GM19463 (cell line): Measurements from ENCODE around the gene ADCY9.

Experiments used
- ATAC-seq: cut with Tn5 transposase; IDR thresholded peaks from one replicate; pipeline ENCODE4 v1.9.1; 2021; ENCODE audit warnings: mild to moderate bottlenecking, moderate library complexity; ENCODE audit not compliant: unreplicated experiment

Gene ADCY9

GRCh38 chr16:4096509-4096908, 19.7 kb downstream of the ADCY9 start:
- no peak for ATAC-seq

- ATAC-seq: no peak
Observed at GRCh38 chr16:4094127-4094773, 22.0 kb downstream of the ADCY9 start.

DNA sequence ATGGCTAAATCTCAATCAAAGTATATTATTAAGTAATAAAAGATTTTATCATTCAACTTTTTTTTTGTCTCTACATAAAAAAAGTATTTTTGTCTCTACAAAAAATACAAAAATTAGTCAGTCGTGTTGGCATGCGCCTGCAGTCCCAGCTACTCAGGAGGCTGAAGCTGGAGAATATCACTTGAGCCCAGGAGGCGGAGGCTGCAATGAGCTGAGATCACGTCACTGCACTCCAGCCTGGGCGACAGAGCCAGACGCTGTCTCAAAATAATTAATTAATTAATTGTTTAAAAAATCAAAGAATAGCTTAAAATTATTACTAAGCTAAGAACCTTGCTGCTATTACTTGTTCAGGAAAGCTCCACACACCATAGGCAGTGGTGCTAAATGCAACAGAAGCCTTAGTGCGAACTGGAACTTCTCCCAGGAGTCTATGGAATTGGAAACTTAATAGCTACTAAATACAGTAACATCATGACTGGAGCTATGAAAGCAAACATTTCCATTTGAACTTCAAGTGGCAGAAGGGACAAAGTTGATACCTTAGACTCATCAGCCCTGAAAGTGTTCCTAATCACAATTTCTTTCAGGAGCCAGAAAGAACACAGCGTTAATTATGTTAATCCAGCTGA, 22.6 kb downstream of the ADCY9 start:
- no peak for ATAC-seq

DNA sequence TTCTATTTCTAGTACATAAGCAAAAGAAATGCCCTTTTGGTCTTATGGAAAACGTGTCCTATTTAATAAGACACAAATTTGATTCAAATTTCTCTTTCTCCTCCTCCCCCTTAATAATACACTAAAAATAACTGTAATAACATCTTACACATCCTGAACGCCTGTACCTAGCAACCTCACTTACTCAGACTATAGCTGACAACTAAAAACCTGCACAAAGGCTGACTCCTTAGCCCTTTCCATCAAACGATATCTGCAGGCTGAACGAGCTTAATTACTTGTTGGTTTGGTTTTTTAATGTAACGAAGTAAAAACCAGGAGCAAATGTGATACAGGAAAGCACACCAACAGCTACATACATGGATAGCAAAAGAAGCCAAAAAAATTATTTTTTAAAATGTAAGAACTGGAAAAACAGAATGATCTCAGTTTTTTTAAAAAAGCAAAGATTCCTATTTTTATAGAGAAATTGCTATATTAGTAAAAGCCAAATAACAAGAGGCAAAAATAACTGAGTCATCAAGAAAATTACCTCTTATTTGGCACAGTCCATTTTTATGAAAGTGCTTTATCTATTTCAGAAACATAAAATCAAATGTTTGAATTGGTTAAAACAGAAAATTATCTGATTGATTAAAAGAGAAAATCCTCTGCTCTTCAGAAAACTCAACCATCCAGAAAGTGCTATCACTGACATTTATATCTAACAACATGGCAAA, 23.5 kb downstream of the ADCY9 start:
- ATAC-seq: no peak

GRCh38 chr16:4091240-4092012, 24.8 kb downstream of the ADCY9 start:
- no peak for ATAC-seq

- no peak for ATAC-seq
Observed at GRCh38 chr16:4090351-4090851, 25.8 kb downstream of the ADCY9 start.

GRCh38 chr16:4089811-4090301, 26.4 kb downstream of the ADCY9 start:
- ATAC-seq: no peak

- ATAC-seq: no peak
Observed at GRCh38 chr16:4089251-4089810, 26.9 kb downstream of the ADCY9 start.

- ATAC-seq: no peak
Observed at GRCh38 chr16:4087990-4088577, 28.2 kb downstream of the ADCY9 start.

DNA sequence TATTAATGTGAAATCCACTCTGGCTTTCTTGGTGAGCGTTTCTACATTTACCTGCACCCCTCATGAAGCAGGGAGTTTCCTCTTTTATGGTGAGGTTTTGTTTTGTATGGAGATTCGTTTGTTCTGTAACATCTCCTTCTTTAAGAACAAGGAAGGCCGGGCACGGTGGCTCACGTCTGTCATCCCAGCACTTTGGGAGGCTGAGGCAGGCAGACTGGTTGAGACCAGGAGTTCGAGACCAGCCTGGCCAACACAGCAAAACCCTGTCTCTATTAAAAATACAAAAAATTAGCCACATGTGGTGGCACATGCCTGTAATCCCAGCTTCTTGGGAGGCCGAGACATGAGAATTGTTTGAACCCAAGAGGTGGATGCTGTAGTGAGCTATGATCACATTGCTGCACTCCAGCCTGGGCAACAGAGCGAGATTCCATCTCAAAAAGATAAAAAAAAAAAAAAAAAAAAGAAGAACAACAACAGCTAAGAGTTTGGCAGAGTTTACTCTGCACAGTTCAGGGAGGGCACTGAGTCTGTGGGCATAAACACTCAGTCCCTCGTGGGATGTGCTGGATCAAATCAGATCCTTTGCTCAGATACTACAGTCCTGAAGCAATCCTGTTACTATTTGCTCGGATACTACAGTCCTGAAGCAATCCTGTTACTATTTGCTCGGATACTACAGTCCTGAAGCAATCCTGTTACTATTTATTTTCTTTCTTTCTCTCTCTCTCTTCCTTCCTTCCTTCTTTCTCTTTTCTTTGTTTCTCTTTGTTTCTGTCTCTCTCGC, 28.9 kb downstream of the ADCY9 start:
- no peak for ATAC-seq

DNA sequence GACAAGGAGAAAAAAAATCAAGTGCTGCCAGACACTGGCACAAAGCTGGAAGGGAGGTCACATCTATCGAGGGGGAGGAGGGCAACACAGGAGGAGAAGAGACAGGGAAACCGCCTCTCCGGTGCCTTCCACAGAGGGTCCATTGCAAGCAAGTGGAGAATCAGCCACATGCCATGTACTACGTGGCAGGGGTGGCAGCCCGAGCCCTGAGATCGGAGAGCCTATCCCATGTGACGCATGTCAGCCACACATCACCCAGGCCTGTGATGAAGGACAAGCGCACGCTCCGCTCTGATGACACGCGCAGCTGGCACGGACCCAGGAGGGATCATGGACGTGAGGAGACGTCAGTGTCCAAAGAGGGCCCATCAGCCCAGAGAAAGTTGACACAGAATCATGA, 30.1 kb downstream of the ADCY9 start:
- ATAC-seq: no peak

DNA sequence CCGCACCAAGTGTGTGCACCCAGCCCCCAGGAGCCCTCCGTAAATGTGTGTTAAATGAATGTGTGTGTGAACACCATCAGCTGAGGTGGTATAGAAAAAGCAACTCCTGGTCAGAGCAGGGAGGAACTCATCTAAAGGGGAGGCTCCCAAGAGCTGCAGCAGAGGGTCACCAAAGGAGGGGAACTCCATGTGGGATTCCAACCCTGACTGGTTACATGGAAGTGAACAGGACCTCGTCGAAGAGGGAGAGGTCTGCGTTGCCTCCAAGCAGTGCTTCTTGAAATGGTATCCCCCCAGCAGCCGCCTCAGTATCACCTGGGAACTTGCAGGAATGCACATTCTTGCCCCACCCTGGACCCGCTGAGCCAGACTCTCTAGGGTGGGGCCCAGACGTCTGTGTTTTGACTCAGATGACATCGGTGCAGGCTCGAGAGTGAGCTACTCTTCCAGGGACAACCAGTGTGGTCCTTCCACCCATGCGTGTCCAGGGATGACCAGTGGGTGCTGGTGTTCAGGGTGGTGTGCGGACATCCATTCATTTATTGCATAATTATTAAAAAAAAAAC, 30.8 kb downstream of the ADCY9 start:
- no peak for ATAC-seq

DNA sequence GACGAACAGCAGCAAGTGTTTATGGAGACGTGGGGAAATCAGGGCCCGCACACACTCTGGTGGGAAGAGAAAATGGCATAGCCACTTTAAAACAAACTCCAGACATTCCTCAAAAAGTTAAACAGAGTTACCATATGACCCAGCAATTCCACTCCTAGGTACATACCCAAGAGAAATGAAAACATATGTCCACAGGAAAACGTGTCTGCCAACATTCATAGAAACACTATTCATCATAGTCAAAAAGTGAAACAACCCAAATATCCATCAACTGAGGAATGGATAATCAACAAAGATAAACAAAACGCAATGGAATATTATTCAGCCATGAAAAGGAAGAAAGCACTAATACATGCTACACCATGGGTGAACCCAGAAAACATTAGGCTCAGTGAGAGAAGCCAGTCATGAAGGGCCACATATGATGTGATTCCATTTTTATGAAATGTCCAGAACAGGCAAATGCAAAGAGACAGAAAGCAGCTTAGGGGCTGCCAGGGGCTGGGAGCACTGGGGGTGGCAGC, 32.8 kb downstream of the ADCY9 start:
- ATAC-seq: no peak

DNA sequence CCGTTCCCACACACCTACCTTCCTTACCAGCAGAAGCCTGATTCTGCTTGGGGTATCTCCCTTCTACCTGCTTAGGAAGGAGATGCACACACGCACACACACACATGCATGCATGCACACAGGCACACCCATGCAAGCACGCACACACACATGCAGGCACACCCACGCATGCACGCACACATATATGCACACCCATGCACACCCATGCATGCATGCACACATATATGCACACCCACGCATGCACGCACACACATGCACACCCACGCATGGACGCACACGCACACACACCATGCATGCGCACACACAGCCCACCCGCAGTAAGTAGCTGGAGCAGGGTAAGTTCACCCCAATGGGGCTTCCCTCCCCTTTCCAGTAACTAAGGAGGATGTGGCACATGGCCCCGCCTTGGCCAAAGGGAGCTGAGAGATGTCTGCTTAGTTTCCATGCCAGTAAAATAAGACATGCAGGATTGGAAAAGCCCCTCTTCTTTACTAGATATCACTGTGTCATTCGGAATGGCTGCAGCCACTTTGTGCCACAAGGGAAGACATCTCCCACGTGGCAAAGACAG, 33.7 kb downstream of the ADCY9 start:
- no peak for ATAC-seq

- ATAC-seq: no peak
Observed at GRCh38 chr16:4081521-4082021, 34.7 kb downstream of the ADCY9 start.

DNA sequence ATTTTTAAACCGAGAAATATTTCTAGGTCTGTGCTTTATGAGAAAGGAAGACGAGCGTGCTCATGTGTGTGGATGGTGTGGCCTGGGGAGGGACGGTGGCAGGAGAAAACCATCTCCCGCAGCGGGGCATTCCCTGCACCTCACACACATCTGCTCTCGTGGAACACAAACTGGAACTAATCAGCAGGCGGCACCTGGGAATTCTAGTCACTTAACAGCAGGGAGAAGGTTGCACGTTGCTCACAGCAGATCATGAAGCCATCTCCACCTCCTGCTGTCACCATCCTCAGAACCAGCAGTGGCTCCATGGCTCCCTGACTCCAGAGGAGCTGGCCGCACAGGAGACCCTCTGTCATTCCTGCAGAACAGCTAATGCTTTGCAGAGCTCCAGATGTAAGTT, 35.2 kb downstream of the ADCY9 start:
- no peak for ATAC-seq

- ATAC-seq: no peak
Observed at GRCh38 chr16:4077174-4077649, 39.0 kb downstream of the ADCY9 start.

- ATAC-seq: no peak
Observed at GRCh38 chr16:4075534-4075933, 40.7 kb downstream of the ADCY9 start.
